H9 (cell line): Measurements from ENCODE around the gene ACTBL2. TPM values are rescaled to one million over a fixed set of nuclear protein-coding genes. Genes with fewer than 3 reads are reported as not detected.

ENCODE experiments used
- DNase-seq: peaks from one replicate; pipeline ENCODE4 v3.0.0-alpha.2; 2017
- H2AFZ ChIP-seq: one replicate; pipeline ENCODE4 v1.6.1; 2013; ENCODE audit warnings: mild to moderate bottlenecking, low read length, control low read depth, moderate library complexity
- H2AK5ac ChIP-seq: 2 replicates; pipeline ENCODE4 v1.6.1; 2013; ENCODE audit warnings: low read length, control low read depth, mixed read lengths; ENCODE audit not compliant: insufficient read length
- H2BK120ac ChIP-seq: one replicate; pipeline ENCODE4 v1.6.1; 2013; ENCODE audit warnings: low read depth, mild to moderate bottlenecking, low read length, control low read depth, inconsistent platforms; ENCODE audit not compliant: poor library complexity, severe bottlenecking
- H2BK12ac ChIP-seq: 2 replicates; pipeline ENCODE4 v1.6.1; 2013; ENCODE audit warnings: low read length, control low read depth, mixed read lengths, low read depth; ENCODE audit not compliant: insufficient read length
- H2BK15ac ChIP-seq: 2 replicates; pipeline ENCODE4 v1.6.1; 2013; ENCODE audit warnings: low read depth, low read length, control low read depth
- H2BK20ac ChIP-seq: one replicate; pipeline ENCODE4 v1.6.1; 2013; ENCODE audit warnings: low read depth, mild to moderate bottlenecking, low read length, control low read depth, inconsistent platforms; ENCODE audit not compliant: poor library complexity, severe bottlenecking
- H2BK5ac ChIP-seq: 2 replicates; pipeline ENCODE4 v1.6.1; 2013; ENCODE audit warnings: low read length, control low read depth, mixed read lengths; ENCODE audit not compliant: insufficient read length
- H3K14ac ChIP-seq: 2 replicates; pipeline ENCODE4 v1.6.1; 2013; ENCODE audit warnings: low read length, control low read depth; ENCODE audit not compliant: insufficient read depth
- H3K18ac ChIP-seq: 2 replicates; pipeline ENCODE4 v1.6.1; 2013; ENCODE audit warnings: low read depth, mild to moderate bottlenecking, mixed read lengths, low read length, control low read depth; ENCODE audit not compliant: insufficient read length
- H3K23ac ChIP-seq: 2 replicates; pipeline ENCODE4 v1.6.1; 2013; ENCODE audit warnings: low read length, control low read depth, mixed read lengths, low read depth; ENCODE audit not compliant: insufficient read length
- H3K23me2 ChIP-seq: 2 replicates; pipeline ENCODE4 v1.6.1; 2013; ENCODE audit warnings: low read depth, mild to moderate bottlenecking, mixed read lengths, low read length, control low read depth; ENCODE audit not compliant: insufficient read length, poor library complexity, severe bottlenecking
- H3K27ac ChIP-seq: 2 replicates; pipeline ENCODE4 v1.5.1; 2013; ENCODE audit warnings: low read length, control low read depth, mixed read lengths, low read depth; ENCODE audit not compliant: insufficient read length
- H3K27me3 ChIP-seq: 2 replicates; pipeline ENCODE4 v1.6.1; 2013; ENCODE audit warnings: low read length, control low read depth, inconsistent platforms; ENCODE audit not compliant: insufficient read depth
- H3K4ac ChIP-seq: 2 replicates; pipeline ENCODE4 v1.6.1; 2013; ENCODE audit warnings: low read depth, mild to moderate bottlenecking, control low read depth, inconsistent platforms, low read length, moderate library complexity
- H3K4me1 ChIP-seq: 2 replicates; pipeline ENCODE4 v1.6.1; 2013; ENCODE audit warnings: low read length, control low read depth, inconsistent platforms; ENCODE audit not compliant: insufficient read depth
- H3K4me2 ChIP-seq: 2 replicates; pipeline ENCODE4 v1.6.1; 2013; ENCODE audit warnings: low read length, control low read depth, mixed read lengths; ENCODE audit not compliant: insufficient read length, insufficient read depth
- H3K56ac ChIP-seq: 2 replicates; pipeline ENCODE4 v1.6.1; 2013; ENCODE audit warnings: low read depth, mild to moderate bottlenecking, mixed read lengths, low read length, control low read depth; ENCODE audit not compliant: insufficient read length
- H3K79me1 ChIP-seq: 2 replicates; pipeline ENCODE4 v1.6.1; 2013; ENCODE audit warnings: low read depth, mild to moderate bottlenecking, moderate library complexity, low read length, control low read depth, inconsistent platforms; ENCODE audit not compliant: insufficient read depth, poor library complexity, severe bottlenecking
- H3K79me2 ChIP-seq: 2 replicates; pipeline ENCODE4 v1.6.1; 2013; ENCODE audit warnings: low read length, control low read depth, inconsistent platforms; ENCODE audit not compliant: insufficient read depth
- H3K9ac ChIP-seq: 2 replicates; pipeline ENCODE4 v1.6.1; 2013; ENCODE audit warnings: low read length, control low read depth, mixed read lengths; ENCODE audit not compliant: insufficient read length; ENCODE audit errors: extremely low read depth
- H3K9me3 ChIP-seq: one replicate; pipeline ENCODE4 v1.6.1; 2013; ENCODE audit warnings: low read depth, low read length, inconsistent platforms; ENCODE audit not compliant: control insufficient read depth
- H3T11ph ChIP-seq: one replicate; pipeline ENCODE4 v1.6.1; 2013; ENCODE audit warnings: mild to moderate bottlenecking, low read length, control low read depth, inconsistent platforms
- H4K20me1 ChIP-seq: one replicate; pipeline ENCODE4 v1.6.1; 2013; ENCODE audit not compliant: control insufficient read depth, insufficient read length, insufficient read depth
- H4K5ac ChIP-seq: 2 replicates; pipeline ENCODE4 v1.6.1; 2013; ENCODE audit warnings: low read depth, mild to moderate bottlenecking, mixed read lengths, low read length, control low read depth; ENCODE audit not compliant: insufficient read length
- H4K8ac ChIP-seq: replicated peaks from 2 replicates; pipeline ENCODE4 v1.6.1; 2013; ENCODE audit warnings: low read length, control low read depth, mixed read lengths, low read depth; ENCODE audit not compliant: insufficient read length
- H4K91ac ChIP-seq: 2 replicates; pipeline ENCODE4 v1.6.1; 2013; ENCODE audit warnings: low read depth, mild to moderate bottlenecking, moderate library complexity, mixed read lengths, low read length, control low read depth; ENCODE audit not compliant: insufficient read length
- H3K27ac Mint-ChIP-seq, 3 experiments: 2 replicates in 2 of 3; 3 replicates in 1 of 3; pipeline ENCODE4 v1.8.0; 2020 to 2021; ENCODE audit warnings: mixed read lengths in 3 of 3, mild to moderate bottlenecking in 1 of 3, moderate library complexity in 1 of 3
- H3K27me3 Mint-ChIP-seq: 2 replicates; pipeline ENCODE4 v1.8.0; 2021; ENCODE audit warnings: low read depth, mild to moderate bottlenecking, moderate library complexity, mixed read lengths
- H3K36me3 Mint-ChIP-seq, 3 experiments: 2 replicates in 2 of 3; 3 replicates in 1 of 3; pipeline ENCODE4 v1.8.0; 2020 to 2021; ENCODE audit warnings: low read depth in 3 of 3, mixed read lengths in 3 of 3; ENCODE audit not compliant: insufficient read depth in 1 of 3
- H3K4me1 Mint-ChIP-seq, 2 experiments: 2 replicates each; pipeline ENCODE4 v1.8.0; 2020; ENCODE audit warnings: mixed read lengths in 2 of 2
- H3K4me3 Mint-ChIP-seq, 2 experiments: 2 replicates in 1 of 2; 3 replicates in 1 of 2; pipeline ENCODE4 v1.8.0; 2020 to 2021; ENCODE audit warnings: mild to moderate bottlenecking in 2 of 2, mixed read lengths in 2 of 2, moderate library complexity in 1 of 2
- H3K9me3 Mint-ChIP-seq, 2 experiments: 2 replicates in 1 of 2; 3 replicates in 1 of 2; pipeline ENCODE4 v1.8.0; 2020; ENCODE audit warnings: mild to moderate bottlenecking in 2 of 2, mixed read lengths in 2 of 2, moderate library complexity in 1 of 2
- WGBS: extraction: QIAGEN DNeasy Blood & Tissue Kit; methylation state at CpG from one replicate; pipeline ENCODE4 v1.1.7; 2013; ENCODE audit warnings: missing lambda C conversion rate, low lambda C conversion rate, mixed read lengths; ENCODE audit not compliant: insufficient read length; ENCODE audit errors: extremely low coverage; 5-methylcytosine and 5-hydroxymethylcytosine counted together
- total RNA-seq: library from RNA; stranded (reverse); gene quantifications from 2 replicates; pipeline ENCODE4 v1.2.1, GENCODE V29; 2021
- TF ChIP-seq, protein P1 (sequence below): fragments of 200-600 bp; sonication (generic); conservative IDR thresholded peaks from 3 replicates; pipeline ENCODE4 v1.8.0; 2021; ENCODE audit warnings: antibody characterized with exemption, mild to moderate bottlenecking

ACTBL2 gene
- total RNA-seq, 1 experiment from 2014 or later, result not detected

DNA sequence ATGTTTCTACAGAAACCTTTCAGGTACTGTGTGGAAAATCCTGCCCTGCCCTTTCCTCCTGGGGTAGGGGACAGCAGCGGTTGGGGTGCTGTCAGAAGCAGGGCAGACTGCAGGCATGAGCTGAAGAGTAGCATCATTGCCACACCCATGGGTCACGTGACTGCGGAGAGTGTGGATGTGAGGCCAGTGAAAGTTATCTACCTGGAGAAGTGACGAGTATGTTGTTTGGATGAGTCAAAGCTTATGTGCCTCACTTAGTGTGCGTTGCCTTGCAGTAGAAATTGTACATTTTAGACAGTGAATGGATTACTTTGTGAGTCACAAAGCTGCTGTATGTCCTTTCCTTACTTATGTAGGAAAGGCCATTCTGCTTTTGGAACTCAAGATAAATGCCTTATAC, 21.7 kb upstream of the ACTBL2 start:
- Histone ChIP-seq H3K27ac (no peak overlapping the region), H4K91ac (no peak overlapping the region), H4K5ac (no peak overlapping the region), H3K18ac (no peak overlapping the region), H2BK12ac (no peak overlapping the region), H3K4me1 (no peaks in the 10 kb centered on the region), H3K23ac (no peak overlapping the region), H3K79me1 (no peaks in the 10 kb centered on the region), H3K79me2 (no peaks in the 10 kb centered on the region), H4K8ac (no peak overlapping the region), H3K14ac (0 out of 2 replicates have a peak overlapping the region, but pooled peaks have one; percentile 4), H3K23me2 (no peaks in the 10 kb centered on the region), H3K27me3 (no peaks in the 10 kb centered on the region; the same call in 1 of the 2 replicates), H2BK20ac (no peak overlapping the region), H3K9me3 (no peaks in the 10 kb centered on the region), H3K4ac (no peak overlapping the region), H2AFZ (no peak overlapping the region), H3K9ac (no peak overlapping the region), H2BK120ac (no peak overlapping the region), H2AK5ac (no peak overlapping the region), H2BK5ac (no peak overlapping the region), H4K20me1 (no peaks in the 10 kb centered on the region), H3K4me2 (no peak overlapping the region), H3K56ac (no peak overlapping the region), H3T11ph (no peak overlapping the region), H2BK15ac (no peak overlapping the region)
- Mint-ChIP-seq H3K4me3 (no peak overlapping the region), H3K27me3 (no peaks in the 10 kb centered on the region), H3K27ac (no peak overlapping the region), H3K36me3 (no peaks in the 10 kb centered on the region), H3K9me3 (no peaks in the 10 kb centered on the region), H3K4me1 (peaks cover 3 to 6% of the 10 kb centered on the region in 2 experiments; a peak in 2 of 4 replicates)
- TF ChIP-seq, protein P1, sequence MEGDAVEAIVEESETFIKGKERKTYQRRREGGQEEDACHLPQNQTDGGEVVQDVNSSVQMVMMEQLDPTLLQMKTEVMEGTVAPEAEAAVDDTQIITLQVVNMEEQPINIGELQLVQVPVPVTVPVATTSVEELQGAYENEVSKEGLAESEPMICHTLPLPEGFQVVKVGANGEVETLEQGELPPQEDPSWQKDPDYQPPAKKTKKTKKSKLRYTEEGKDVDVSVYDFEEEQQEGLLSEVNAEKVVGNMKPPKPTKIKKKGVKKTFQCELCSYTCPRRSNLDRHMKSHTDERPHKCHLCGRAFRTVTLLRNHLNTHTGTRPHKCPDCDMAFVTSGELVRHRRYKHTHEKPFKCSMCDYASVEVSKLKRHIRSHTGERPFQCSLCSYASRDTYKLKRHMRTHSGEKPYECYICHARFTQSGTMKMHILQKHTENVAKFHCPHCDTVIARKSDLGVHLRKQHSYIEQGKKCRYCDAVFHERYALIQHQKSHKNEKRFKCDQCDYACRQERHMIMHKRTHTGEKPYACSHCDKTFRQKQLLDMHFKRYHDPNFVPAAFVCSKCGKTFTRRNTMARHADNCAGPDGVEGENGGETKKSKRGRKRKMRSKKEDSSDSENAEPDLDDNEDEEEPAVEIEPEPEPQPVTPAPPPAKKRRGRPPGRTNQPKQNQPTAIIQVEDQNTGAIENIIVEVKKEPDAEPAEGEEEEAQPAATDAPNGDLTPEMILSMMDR, result no peak
- no peak for DNase-seq
- no CpG with 5 or more reads among the region's 5 CpGs for WGBS
